Upper lobe of left lung (tissue), 6 donors: Measurements from ENCODE around the gene TSPOAP1. TPM values are rescaled to one million over a fixed set of nuclear protein-coding genes. Genes with fewer than 3 reads are reported as not detected.

Experiments
- ATAC-seq, 2 donors: fragments of 200-7000 bp; cut with Tn5 transposase; one replicate each; pipeline ENCODE4 v1.9.1; 2022; ENCODE audit warnings: mild to moderate bottlenecking in 2 of 2, moderate library complexity in 2 of 2; ENCODE audit not compliant: low FRiP score in 2 of 2
- DNase-seq, 2 donors: peaks; one replicate each; pipeline ENCODE4 v3.0.0-alpha.2; 2019 to 2020
- H3K27ac ChIP-seq, 4 donors: fragments of 200-600 bp; sonication (generic); one replicate each; pipeline ENCODE4 v1.5.1; 2016 to 2019
- H3K27me3 ChIP-seq, 4 donors: fragments of 200-600 bp; sonication (generic); one replicate each; pipeline ENCODE4 v1.5.1; 2017 to 2019
- H3K36me3 ChIP-seq, 4 donors: fragments of 200-600 bp; sonication (generic); one replicate each; pipeline ENCODE4 v1.5.1; 2016 to 2019
- H3K4me1 ChIP-seq, 4 donors: fragments of 200-600 bp; sonication (generic); one replicate each; pipeline ENCODE4 v1.5.1; 2018 to 2019
- H3K4me3 ChIP-seq, 4 donors: fragments of 200-600 bp; sonication (generic); one replicate each; pipeline ENCODE4 v1.5.1; 2017 to 2019; ENCODE audit warnings: mild to moderate bottlenecking in 2 of 4, moderate library complexity in 1 of 4
- H3K9me3 ChIP-seq, 4 donors: fragments of 200-600 bp; sonication (generic); one replicate each; pipeline ENCODE4 v1.5.1; 2018 to 2019
- CTCF ChIP-seq, 6 experiments: fragments of 450-650 bp in 4 of 6; fragments of 200-600 bp in 2 of 6; sonication (generic) in 2 of 6; IDR thresholded peaks; one replicate each; pipeline ENCODE4 v1.5.1; 2016 to 2019; ENCODE audit warnings: antibody characterized with exemption in 6 of 6
- EP300 ChIP-seq, 4 donors: sonication (generic); formaldehyde crosslinking; IDR thresholded peaks; one replicate each; pipeline ENCODE4 v1.5.1; 2017; ENCODE audit warnings: antibody characterized with exemption in 4 of 4, control low read depth in 2 of 4
- POLR2A ChIP-seq, 4 donors: fragments of 450-650 bp; IDR thresholded peaks; one replicate each; pipeline ENCODE4 v1.5.1; 2016 to 2017; ENCODE audit warnings: antibody characterized with exemption in 4 of 4, mild to moderate bottlenecking in 2 of 4
- POLR2AphosphoS5 ChIP-seq, 2 donors: sonication (generic); formaldehyde crosslinking; IDR thresholded peaks; one replicate each; pipeline ENCODE4 v1.5.1; 2017; ENCODE audit warnings: antibody characterized with exemption in 2 of 2
- WGBS, 2 donors: methylation state at CpG; one replicate each; pipeline ENCODE4 v1.1.5; 2017 to 2018; 5-methylcytosine and 5-hydroxymethylcytosine counted together
- total RNA-seq, 6 donors: library from RNA; depleted of rRNA in 4 of 6; stranded (reverse); fragments of >200 nt in 4 of 6; gene quantifications; one replicate each; pipeline versions ENCODE4 v1.1.0 to v1.2.1, GENCODE V29; 2016 to 2021
- donor health status: DM: no; HTN: no; CAD: no; lungs with moderate emphysema.
- donor health status: DM: no; HTN: yes; CAD: no; lungs with severe emphysema.

TSPOAP1 gene
- total RNA-seq, 6 donors from 2014 or later, result 14.0 to 50.3 (median 24.1) TPM

GRCh38 chr17:58294034-58294433, 34.6 kb downstream of the TSPOAP1 start:
- Histone ChIP-seq H3K27me3 (no peaks in the 10 kb centered on the region), H3K9me3 (no peaks in the 10 kb centered on the region), H3K4me1 (no peaks in the 10 kb centered on the region), H3K36me3 (no peaks in the 10 kb centered on the region), H3K27ac (no peak overlapping the region), H3K4me3 (no peak overlapping the region)
- WGBS, 2 donors, result 95 to 100% methylated on average over 1 of the region's 1 CpG
- DNase-seq (no peak), ATAC-seq (no peak)
- no peak for TF ChIP-seq POLR2AphosphoS5 (IDR thresholded peaks at IDR 0.05)
- no peak for TF ChIP-seq CTCF (IDR thresholded peaks at IDR 0.05)
- no peak for TF ChIP-seq EP300 (IDR thresholded peaks at IDR 0.05)
- TF ChIP-seq POLR2A (IDR thresholded peaks at IDR 0.05), result no peak

GRCh38 chr17:58291246-58291645, 37.3 kb downstream of the TSPOAP1 start:
- no peaks in the 10 kb centered on the region for H3K27me3 ChIP-seq
- ATAC-seq (no peak), DNase-seq (no peak)
- no peaks in the 10 kb centered on the region for H3K9me3 ChIP-seq
- 68 to 80% methylated on average over 5 of the region's 5 CpGs for WGBS, 2 donors
- H3K36me3 ChIP-seq, result no peaks in the 10 kb centered on the region
- H3K4me3 ChIP-seq, result no peak overlapping the region
- TF ChIP-seq POLR2A (IDR thresholded peaks at IDR 0.05), result no peak
- no peak for TF ChIP-seq POLR2AphosphoS5 (IDR thresholded peaks at IDR 0.05)
- no peak for TF ChIP-seq CTCF (IDR thresholded peaks at IDR 0.05)
- TF ChIP-seq EP300 (IDR thresholded peaks at IDR 0.05), result no peak
- H3K27ac ChIP-seq, result no peak overlapping the region
- H3K4me1 ChIP-seq, result no peaks in the 10 kb centered on the region

- 25 to 35% methylated on average over 2 of the region's 2 CpGs for WGBS, 2 donors
Measured at GRCh38 chr17:58289869-58290268, 38.7 kb downstream of the TSPOAP1 start.

GRCh38 chr17:58285422-58285810, 43.2 kb downstream of the TSPOAP1 start:
- 85 to 87% methylated on average over 3 of the region's 3 CpGs for WGBS, 2 donors
- Histone ChIP-seq H3K27ac (no peak overlapping the region), H3K27me3 (no peaks in the 10 kb centered on the region), H3K36me3 (no peaks in the 10 kb centered on the region), H3K4me3 (no peak overlapping the region), H3K9me3 (no peaks in the 10 kb centered on the region), H3K4me1 (no peaks in the 10 kb centered on the region)
- no peak for TF ChIP-seq POLR2A (IDR thresholded peaks at IDR 0.05)
- no peak for TF ChIP-seq POLR2AphosphoS5 (IDR thresholded peaks at IDR 0.05)
- no peak for TF ChIP-seq CTCF (IDR thresholded peaks at IDR 0.05)
- TF ChIP-seq EP300 (IDR thresholded peaks at IDR 0.05), result no peak
- DNase-seq (no peak), ATAC-seq (no peak)

More at GRCh38 chr17:58289869-58290268, 38.7 kb downstream of the TSPOAP1 start:
- Histone ChIP-seq H3K4me3 (no peak overlapping the region), H3K4me1 (no peaks in the 10 kb centered on the region), H3K9me3 (no peaks in the 10 kb centered on the region), H3K27ac (no peak overlapping the region), H3K36me3 (no peaks in the 10 kb centered on the region), H3K27me3 (no peaks in the 10 kb centered on the region)
- DNase-seq (no peak), ATAC-seq (no peak)
- no peak for TF ChIP-seq CTCF (IDR thresholded peaks at IDR 0.05)

GRCh38 chr17:58284613-58285421, 43.8 kb downstream of the TSPOAP1 start:
- Histone ChIP-seq H3K36me3 (no peaks in the 10 kb centered on the region), H3K4me1 (no peaks in the 10 kb centered on the region), H3K9me3 (no peaks in the 10 kb centered on the region), H3K27me3 (no peaks in the 10 kb centered on the region), H3K27ac (no peak overlapping the region), H3K4me3 (no peak overlapping the region)
- ATAC-seq, result no peak
- 41 to 54% methylated on average over 6 of the region's 6 CpGs for WGBS, 2 donors
- TF ChIP-seq EP300 (IDR thresholded peaks at IDR 0.05) (no peak), POLR2AphosphoS5 (IDR thresholded peaks at IDR 0.05) (no peak), POLR2A (IDR thresholded peaks at IDR 0.05) (no peak), CTCF (IDR thresholded peaks at IDR 0.05) (no peak)
- DNase-seq, result no peak
